PC-9 (cell line): ENCODE results near the gene UTP4. TPM values are rescaled to one million over a fixed set of nuclear protein-coding genes. Genes with fewer than 3 reads are reported as not detected.

Source experiments
- BruUV-seq: library from RNA; stranded (reverse); fragments of 400-500 nt; replicated peaks from 2 replicates; lab custom pipeline; 2021; lab: Mats Ljungman, UMichigan
- CTCF ChIA-PET: fragments of 300-600 bp; sonication (Branson Sonifier 250); formaldehyde crosslinking; loops from one replicate; lab custom pipeline; 2022; ENCODE audit warnings: antibody characterized with exemption; lab: Charles Lee
- POLR2A ChIA-PET: fragments of 300-600 bp; sonication (Branson Sonifier 250); formaldehyde crosslinking; loops from one replicate; lab custom pipeline; 2022; ENCODE audit warnings: antibody characterized with exemption; ENCODE audit not compliant: unreplicated experiment; lab: Charles Lee
- DNase-seq, 2 experiments: peaks; one replicate each; pipeline versions ENCODE4 v3.0.0 to v3.0.0-alpha.2; 2015 to 2022; ENCODE audit warnings: mixed read lengths in 1 of 2
- H2AFZ ChIP-seq: fragments of 200-600 bp; sonication (generic); 2 replicates; pipeline ENCODE4 v1.8.1; 2017; ENCODE audit warnings: antibody characterized with exemption
- H3F3A ChIP-seq: fragments of 200-600 bp; sonication (generic); 2 replicates; pipeline ENCODE4 v1.8.1; 2017; ENCODE audit warnings: antibody characterized with exemption, mild to moderate bottlenecking, low read depth; ENCODE audit not compliant: insufficient read depth
- H3K27ac ChIP-seq: fragments of 200-600 bp; sonication (generic); 2 replicates; pipeline ENCODE4 v1.6.1; 2016; ENCODE audit warnings: mixed run types
- H3K27me3 ChIP-seq: fragments of 200-600 bp; sonication (generic); 2 replicates; pipeline ENCODE4 v1.6.1; 2016; ENCODE audit warnings: low read depth, mixed run types; ENCODE audit not compliant: insufficient read depth
- H3K36me3 ChIP-seq: fragments of 200-600 bp; sonication (generic); 2 replicates; pipeline ENCODE4 v1.6.1; 2016; ENCODE audit warnings: low read depth, mixed run types
- H3K4me1 ChIP-seq: fragments of 200-600 bp; sonication (generic); replicated peaks from 2 replicates; pipeline ENCODE4 v1.6.1; 2016; ENCODE audit warnings: mixed run types; ENCODE audit not compliant: insufficient read depth
- H3K4me2 ChIP-seq: fragments of 200-600 bp; sonication (generic); 2 replicates; pipeline ENCODE4 v1.6.1; 2017; ENCODE audit warnings: mixed run types
- H3K4me3 ChIP-seq: fragments of 200-600 bp; sonication (generic); 2 replicates; pipeline ENCODE4 v1.6.1; 2016; ENCODE audit warnings: mixed run types
- H3K79me2 ChIP-seq: fragments of 200-600 bp; sonication (generic); 2 replicates; pipeline ENCODE4 v1.6.1; 2017; ENCODE audit warnings: low read depth, mixed run types
- H3K9me2 ChIP-seq: fragments of 200-600 bp; sonication (generic); 2 replicates; pipeline ENCODE4 v1.8.1; 2017; ENCODE audit warnings: mild to moderate bottlenecking; ENCODE audit not compliant: insufficient read depth
- H3K9me3 ChIP-seq: fragments of 200-600 bp; sonication (generic); 2 replicates; pipeline ENCODE4 v1.8.1; 2016; ENCODE audit warnings: low read depth; ENCODE audit not compliant: insufficient read depth
- H4K20me1 ChIP-seq: fragments of 200-600 bp; sonication (generic); 2 replicates; pipeline ENCODE4 v1.8.1; 2017; ENCODE audit not compliant: insufficient read depth
- EZH2 ChIP-seq: fragments of 200-600 bp; sonication (generic); IDR thresholded peaks from 2 replicates; pipeline ENCODE4 v1.8.0; 2017; ENCODE audit warnings: antibody characterized with exemption, low read depth
- intact Hi-C: fragments of 100-400 bp; cut with micrococcal nuclease; formaldehyde crosslinking; loops from one replicate; pipeline ENCODE4 v1.10.0; 2022; ENCODE audit not compliant: unreplicated experiment
- total RNA-seq: library from RNA; stranded (reverse); gene quantifications from 2 replicates; pipeline ENCODE4 v1.2.3, GENCODE V29; 2021
- TF ChIP-seq, protein P1 (sequence below): fragments of 200-600 bp; sonication (generic); conservative IDR thresholded peaks from 2 replicates; pipeline ENCODE4 v1.6.1; 2017; ENCODE audit warnings: mixed run types, antibody characterized with exemption, mild to moderate bottlenecking, moderate library complexity

UTP4 gene
- total RNA-seq, 1 experiment from 2014 or later, result 45.9 TPM

DNA sequence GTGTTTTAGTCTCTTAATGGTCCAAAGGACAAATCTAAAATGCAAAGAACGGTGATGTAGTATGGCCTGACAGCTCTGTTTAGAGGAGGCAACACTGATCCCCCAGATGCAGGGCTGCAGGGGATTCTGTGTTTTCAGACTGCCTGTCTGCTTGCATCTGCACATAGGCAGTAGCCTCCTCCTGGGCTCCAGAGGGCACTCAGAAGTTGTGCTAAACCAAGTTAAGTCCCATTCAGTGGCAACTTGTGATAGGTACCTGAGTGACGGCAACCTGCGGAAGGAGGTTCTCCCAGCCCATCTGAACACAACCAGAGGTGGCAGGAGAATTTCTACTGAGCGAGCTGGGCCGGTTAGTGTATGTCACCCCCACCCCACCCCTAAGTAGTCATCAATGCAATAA, 17.1 kb upstream of the UTP4 start:
- no peak for DNase-seq
- intact Hi-C loops, result no loop called here
- no peaks in the 10 kb centered on the region for H3K9me2 ChIP-seq
- peaks cover 33% of the 10 kb centered on the region; the same call in 1 of the 2 replicates for H3F3A ChIP-seq
- no TSS peak for BruUV-seq
- no peak for TF ChIP-seq EZH2
- TF ChIP-seq, protein P1, sequence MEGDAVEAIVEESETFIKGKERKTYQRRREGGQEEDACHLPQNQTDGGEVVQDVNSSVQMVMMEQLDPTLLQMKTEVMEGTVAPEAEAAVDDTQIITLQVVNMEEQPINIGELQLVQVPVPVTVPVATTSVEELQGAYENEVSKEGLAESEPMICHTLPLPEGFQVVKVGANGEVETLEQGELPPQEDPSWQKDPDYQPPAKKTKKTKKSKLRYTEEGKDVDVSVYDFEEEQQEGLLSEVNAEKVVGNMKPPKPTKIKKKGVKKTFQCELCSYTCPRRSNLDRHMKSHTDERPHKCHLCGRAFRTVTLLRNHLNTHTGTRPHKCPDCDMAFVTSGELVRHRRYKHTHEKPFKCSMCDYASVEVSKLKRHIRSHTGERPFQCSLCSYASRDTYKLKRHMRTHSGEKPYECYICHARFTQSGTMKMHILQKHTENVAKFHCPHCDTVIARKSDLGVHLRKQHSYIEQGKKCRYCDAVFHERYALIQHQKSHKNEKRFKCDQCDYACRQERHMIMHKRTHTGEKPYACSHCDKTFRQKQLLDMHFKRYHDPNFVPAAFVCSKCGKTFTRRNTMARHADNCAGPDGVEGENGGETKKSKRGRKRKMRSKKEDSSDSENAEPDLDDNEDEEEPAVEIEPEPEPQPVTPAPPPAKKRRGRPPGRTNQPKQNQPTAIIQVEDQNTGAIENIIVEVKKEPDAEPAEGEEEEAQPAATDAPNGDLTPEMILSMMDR, result no peak
- no peak overlapping the region for H3K4me2 ChIP-seq
- H3K36me3 ChIP-seq, result no peaks in the 10 kb centered on the region
- no peaks in the 10 kb centered on the region for H3K79me2 ChIP-seq
- H4K20me1 ChIP-seq, result no peaks in the 10 kb centered on the region
- H3K27me3 ChIP-seq, result no peaks in the 10 kb centered on the region
- H3K27ac ChIP-seq, result no peak overlapping the region
- ChIA-PET CTCF (no interaction called here), POLR2A (no interaction called here)
- no peaks in the 10 kb centered on the region for H3K9me3 ChIP-seq
- H3K4me1 ChIP-seq, result no peaks in the 10 kb centered on the region
- H2AFZ ChIP-seq, result no peak overlapping the region
- no peak overlapping the region for H3K4me3 ChIP-seq

DNA sequence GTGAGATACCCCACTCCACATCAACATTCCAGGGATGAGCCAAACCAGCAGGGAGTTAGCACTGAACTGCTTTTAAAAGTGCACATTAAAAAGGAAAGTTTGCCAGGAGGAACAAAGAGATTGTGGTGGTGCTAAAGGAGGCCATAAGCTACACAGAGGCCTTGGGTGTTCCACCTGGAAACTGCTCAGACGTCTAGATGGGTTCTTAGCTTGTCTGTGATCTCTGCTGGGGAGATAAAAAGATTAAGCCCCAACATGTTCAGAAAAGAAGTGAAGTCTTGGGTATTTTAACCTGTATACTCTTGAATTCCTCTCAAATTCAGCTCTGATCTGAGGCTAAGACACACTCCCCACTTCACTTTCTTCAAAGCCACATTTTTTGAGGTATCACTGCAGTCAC, 16.6 kb upstream of the UTP4 start:
- intact Hi-C loops, result no loop called here
- H3K36me3 ChIP-seq, result no peaks in the 10 kb centered on the region
- CTCF ChIA-PET, result interaction anchor here (0.6 kb wide), 1 partner anchor 266 kb away, joined by 12 read pairs; no protein-coding TSS in a partner anchor

DNA sequence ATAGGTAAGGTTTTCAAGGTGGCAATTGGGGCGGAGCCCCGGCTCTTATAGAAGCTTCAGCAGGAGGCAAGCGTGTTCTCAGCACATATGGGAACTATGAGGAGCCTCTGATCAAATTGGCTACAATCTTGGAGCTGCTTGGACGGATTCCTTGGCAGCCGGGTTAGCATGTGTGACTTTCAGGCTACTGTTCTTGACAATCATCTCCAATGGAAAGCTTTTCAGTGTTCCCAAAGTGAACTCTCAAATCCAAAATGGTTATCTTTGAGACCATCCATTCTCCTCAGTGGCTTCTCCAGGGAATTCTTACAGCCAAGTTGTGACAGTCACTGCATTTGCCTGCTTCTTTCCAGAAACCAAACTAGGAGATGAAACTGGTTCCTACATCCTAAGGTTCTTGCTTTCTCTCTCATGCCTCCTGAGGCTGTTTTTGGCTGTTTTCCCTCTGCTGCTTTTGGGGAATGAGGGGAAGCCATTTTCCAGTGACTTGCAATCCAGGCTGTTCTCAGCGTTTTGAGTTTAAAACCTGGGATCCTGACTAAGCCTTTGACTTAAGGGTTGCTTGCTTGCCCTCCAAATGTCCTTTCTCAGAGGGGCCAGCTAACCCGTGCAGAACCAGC, 16.1 kb upstream of the UTP4 start:
- H3K4me3 ChIP-seq, result no peak overlapping the region
- peaks cover 33% of the 10 kb centered on the region; the same call in 1 of the 2 replicates for H3F3A ChIP-seq
- ChIA-PET CTCF (interaction anchor here (0.6 kb wide), 1 partner anchor 267 kb away, joined by 12 read pairs; no protein-coding TSS in a partner anchor), POLR2A (interaction anchor here (0.6 kb wide), 1 partner anchor 95 kb away, joined by 9 read pairs; no protein-coding TSS in a partner anchor)
- H3K27me3 ChIP-seq, result no peaks in the 10 kb centered on the region
- no peaks in the 10 kb centered on the region for H3K9me3 ChIP-seq
- H3K4me2 ChIP-seq, result no peak overlapping the region
- H4K20me1 ChIP-seq, result no peaks in the 10 kb centered on the region
- no peak overlapping the region for H2AFZ ChIP-seq
- no peaks in the 10 kb centered on the region for H3K9me2 ChIP-seq
- H3K4me1 ChIP-seq, result no peaks in the 10 kb centered on the region
- H3K27ac ChIP-seq, result no peak overlapping the region
- H3K79me2 ChIP-seq, result no peaks in the 10 kb centered on the region
- TF ChIP-seq, protein P1, result no peak
- TF ChIP-seq EZH2, result no peak
- intact Hi-C loops, result no loop called here
- no peak for DNase-seq
- BruUV-seq, result no TSS peak
- no peaks in the 10 kb centered on the region for H3K36me3 ChIP-seq

More for the DNA sequence above, 16.6 kb upstream of the UTP4 start:
- H3K27me3 ChIP-seq, result no peaks in the 10 kb centered on the region
- no peak overlapping the region for H2AFZ ChIP-seq
- H3K27ac ChIP-seq, result no peak overlapping the region
- no TSS peak for BruUV-seq
- no peaks in the 10 kb centered on the region for H3K4me1 ChIP-seq
- TF ChIP-seq, protein P1, result no peak
- TF ChIP-seq EZH2, result no peak
- H3K4me2 ChIP-seq, result no peak overlapping the region
- POLR2A ChIA-PET, result interaction anchor here (0.6 kb wide), 1 partner anchor 94 kb away, joined by 9 read pairs; no protein-coding TSS in a partner anchor
- H3K9me2 ChIP-seq, result no peaks in the 10 kb centered on the region
- peaks cover 33% of the 10 kb centered on the region; the same call in 1 of the 2 replicates for H3F3A ChIP-seq
- no peaks in the 10 kb centered on the region for H3K79me2 ChIP-seq
- H4K20me1 ChIP-seq, result no peaks in the 10 kb centered on the region
- no peaks in the 10 kb centered on the region for H3K9me3 ChIP-seq
- H3K4me3 ChIP-seq, result no peak overlapping the region
- DNase-seq, result no peak
